22Rv1 (cell line): ENCODE data around the gene TRDMT1.

Source experiments
- H3K27ac ChIP-seq: fragments of 450-650 bp; 2 replicates; pipeline ENCODE4 v1.5.1; 2017
- ZFX ChIP-seq: fragments of 450-650 bp; IDR thresholded peaks from 2 replicates; pipeline ENCODE4 v1.6.1; 2017; ENCODE audit warnings: antibody characterized with exemption, borderline replicate concordance
- TF ChIP-seq, protein P1 (sequence below): fragments of 450-650 bp; IDR thresholded peaks from 2 replicates; pipeline ENCODE4 v1.5.1; 2017; ENCODE audit warnings: mild to moderate bottlenecking

The TRDMT1 gene

DNA sequence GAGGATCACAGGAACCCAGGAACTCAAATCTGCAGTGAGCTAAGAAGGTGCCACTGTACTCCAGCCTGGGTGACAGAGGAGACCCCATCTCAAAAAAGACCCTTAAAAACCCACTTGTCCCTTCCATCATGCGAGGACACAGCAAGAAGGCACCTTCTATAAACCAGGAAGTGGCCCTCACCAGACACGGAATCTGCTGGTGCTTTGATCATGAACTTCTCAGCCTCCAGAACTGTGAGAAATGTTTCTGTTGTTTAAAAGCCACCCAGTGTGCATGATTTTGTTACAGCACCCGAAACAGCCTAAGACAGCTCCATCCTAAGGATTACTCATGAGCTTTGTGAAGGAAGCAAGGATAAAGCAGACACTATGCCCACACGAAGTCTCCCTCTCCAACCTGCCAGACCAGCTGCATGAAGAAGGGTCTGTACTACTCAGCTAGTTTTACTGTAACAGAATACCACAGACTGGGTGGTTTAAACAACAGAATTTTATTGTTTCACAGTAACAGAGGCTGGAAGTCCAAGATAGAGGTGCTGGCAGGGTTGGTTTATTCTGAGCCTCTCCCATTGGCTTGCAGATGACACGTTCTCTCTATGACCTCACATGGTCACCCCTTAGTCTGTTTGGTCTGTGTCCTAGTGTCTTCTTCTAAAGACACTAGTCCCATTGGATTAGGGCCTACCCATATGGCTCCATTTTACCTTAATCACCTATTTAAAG lies 40.3 kb upstream of the TRDMT1 start:
- H3K27ac ChIP-seq, result no peak overlapping the region
- TF ChIP-seq, protein P1, sequence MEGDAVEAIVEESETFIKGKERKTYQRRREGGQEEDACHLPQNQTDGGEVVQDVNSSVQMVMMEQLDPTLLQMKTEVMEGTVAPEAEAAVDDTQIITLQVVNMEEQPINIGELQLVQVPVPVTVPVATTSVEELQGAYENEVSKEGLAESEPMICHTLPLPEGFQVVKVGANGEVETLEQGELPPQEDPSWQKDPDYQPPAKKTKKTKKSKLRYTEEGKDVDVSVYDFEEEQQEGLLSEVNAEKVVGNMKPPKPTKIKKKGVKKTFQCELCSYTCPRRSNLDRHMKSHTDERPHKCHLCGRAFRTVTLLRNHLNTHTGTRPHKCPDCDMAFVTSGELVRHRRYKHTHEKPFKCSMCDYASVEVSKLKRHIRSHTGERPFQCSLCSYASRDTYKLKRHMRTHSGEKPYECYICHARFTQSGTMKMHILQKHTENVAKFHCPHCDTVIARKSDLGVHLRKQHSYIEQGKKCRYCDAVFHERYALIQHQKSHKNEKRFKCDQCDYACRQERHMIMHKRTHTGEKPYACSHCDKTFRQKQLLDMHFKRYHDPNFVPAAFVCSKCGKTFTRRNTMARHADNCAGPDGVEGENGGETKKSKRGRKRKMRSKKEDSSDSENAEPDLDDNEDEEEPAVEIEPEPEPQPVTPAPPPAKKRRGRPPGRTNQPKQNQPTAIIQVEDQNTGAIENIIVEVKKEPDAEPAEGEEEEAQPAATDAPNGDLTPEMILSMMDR, result no peak
- no peak for TF ChIP-seq ZFX

DNA sequence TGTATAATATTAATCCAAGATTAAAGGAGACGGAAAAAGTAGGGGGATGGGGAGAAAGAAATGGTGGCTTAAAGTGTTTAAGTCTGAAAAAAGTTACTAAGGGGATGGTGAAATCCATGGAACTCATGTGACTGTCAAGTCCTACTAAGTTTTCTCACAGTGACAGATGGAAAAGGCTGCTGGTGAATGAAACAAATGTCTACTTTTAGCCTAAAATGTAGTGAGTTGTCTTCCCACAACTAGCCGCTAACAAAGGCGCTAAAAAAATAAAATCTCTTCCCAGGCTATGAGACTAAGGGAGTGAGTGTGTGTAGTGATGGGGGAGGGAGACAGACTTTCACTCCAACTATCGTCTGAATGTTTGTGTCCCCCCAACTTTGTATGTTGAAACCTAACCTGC lies 39.1 kb upstream of the TRDMT1 start:
- TF ChIP-seq ZFX, result no peak
- TF ChIP-seq, protein P1, result no peak
- H3K27ac ChIP-seq, result no peak overlapping the region

DNA sequence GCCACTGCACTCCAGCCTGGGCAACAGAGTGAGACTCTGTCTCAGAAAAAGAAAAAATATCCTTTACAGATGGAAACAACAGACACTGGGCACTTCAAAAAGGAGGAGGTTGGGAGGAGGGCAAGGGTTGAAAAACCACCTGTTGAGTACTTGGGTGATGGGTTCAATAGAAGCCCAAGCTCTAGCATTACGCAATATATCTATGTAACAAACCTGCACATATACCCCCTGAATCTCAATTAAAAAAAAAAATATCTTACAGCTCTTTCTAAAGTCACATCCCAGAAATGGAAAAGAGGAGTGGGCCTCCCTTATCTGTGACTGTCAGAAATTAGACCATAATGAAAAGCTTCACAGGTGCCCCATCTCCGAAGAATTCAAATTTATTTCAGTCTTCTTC lies 38.6 kb upstream of the TRDMT1 start:
- TF ChIP-seq, protein P1, result no peak
- no peak for TF ChIP-seq ZFX
- no peak overlapping the region for H3K27ac ChIP-seq

DNA sequence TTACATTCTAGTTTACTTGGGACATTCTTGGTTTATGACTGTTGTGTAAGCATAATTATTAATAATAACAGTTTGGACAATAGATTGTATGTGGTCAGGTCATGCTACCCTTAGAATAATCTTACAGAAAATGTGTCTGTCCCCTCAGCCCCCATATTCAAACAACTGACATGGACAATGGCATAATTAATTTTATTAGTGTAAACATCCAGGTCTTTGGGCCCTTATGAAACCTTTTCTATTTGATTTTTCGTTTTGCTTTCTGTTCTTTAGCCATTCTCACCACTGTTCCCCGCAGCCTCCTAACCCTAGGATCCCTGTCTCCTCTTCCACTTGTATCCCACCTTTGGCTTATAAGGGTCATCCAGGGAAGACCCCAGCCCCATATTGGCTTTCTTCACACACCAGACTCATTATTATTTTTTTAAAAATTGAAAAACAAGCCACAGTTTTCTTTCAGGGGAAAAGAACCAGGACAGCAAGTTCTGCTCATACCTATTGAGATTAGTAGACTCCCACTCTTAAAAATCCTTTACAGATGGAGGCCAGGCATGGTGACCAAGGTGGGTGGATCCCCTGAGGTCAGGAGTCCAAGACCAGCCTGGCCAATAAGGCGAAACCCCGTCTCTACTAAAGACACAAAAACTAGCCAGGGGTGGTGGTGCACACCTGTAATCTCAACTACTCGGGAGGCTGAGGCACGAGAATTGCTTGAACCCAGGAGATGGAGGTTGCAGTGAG lies 38.0 kb upstream of the TRDMT1 start:
- no peak for TF ChIP-seq ZFX
- TF ChIP-seq, protein P1, result no peak
- no peak overlapping the region for H3K27ac ChIP-seq

DNA sequence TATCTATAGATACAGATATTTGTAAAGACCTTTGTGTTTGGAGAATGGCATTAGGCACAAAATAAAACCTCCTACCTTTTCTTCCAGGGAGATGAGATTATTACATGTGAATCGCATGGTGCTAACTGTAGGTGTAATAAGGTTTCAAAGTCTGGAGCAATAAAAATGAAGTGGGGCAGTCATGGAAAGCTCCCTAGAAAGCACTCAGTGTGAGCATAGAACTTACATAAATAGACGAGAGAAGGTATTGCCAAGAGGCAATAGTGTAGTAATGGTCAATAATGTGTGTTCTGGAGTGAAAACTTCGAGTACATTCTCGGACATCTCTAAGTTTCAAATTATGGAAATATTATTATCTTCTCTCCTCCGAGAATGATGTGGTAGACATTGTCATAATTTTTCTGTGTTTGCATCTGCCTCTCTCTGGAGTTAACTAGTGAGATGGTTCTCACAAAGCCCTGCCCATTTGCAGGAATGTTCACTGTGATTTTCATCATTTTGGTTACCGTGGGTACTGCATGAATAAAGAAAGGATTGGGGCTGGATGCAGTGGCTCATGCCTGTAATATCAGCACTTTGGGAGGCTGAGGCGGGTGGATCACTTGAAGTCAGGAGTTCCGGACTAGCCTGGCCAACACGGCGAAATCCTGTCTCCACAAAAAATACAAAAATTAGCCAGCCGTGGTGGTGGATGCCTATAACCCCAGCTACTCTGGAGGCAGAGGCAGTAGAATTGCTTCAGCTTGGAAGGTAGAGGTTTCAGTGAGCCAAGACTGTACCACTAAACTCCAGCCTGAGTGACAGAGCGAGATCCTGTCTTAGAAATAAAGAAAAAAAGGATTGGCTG lies 37.2 kb upstream of the TRDMT1 start:
- no peak overlapping the region for H3K27ac ChIP-seq
- TF ChIP-seq, protein P1, result no peak
- TF ChIP-seq ZFX, result no peak

DNA sequence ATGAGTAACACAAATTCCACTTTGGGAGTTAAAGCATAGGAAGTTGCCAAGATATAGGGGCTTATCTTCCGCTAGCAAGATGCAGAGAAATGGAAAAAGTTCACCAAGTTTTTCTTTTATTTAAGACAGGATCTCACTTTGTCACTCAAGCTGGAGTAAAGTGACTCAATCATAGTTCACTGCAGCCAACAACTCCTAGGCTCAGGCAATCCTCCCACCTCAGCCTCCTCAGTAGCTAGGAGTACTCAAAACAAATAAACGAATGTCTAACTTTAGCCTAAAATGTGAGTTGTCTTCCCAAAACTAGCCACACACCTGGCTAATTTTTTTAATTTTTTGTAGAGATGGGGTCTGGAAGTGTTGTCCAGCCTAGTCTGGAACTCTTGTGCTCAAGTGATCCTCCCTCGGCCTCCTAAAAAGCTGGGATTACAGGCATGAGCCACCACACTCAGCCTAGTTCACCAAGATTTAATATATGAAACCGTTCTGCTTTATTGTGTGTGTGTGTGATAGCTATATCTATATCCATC lies 36.5 kb upstream of the TRDMT1 start:
- TF ChIP-seq, protein P1, result no peak
- no peak for TF ChIP-seq ZFX
- no peak overlapping the region for H3K27ac ChIP-seq
